H1 (cell line): Measurements from ENCODE around the gene AFTPH. TPM values are rescaled to one million over a fixed set of nuclear protein-coding genes. Genes with fewer than 3 reads are reported as not detected.

Experiments used
- polyA plus RNA-seq, 7 experiments: library from polyadenylated mRNA; depleted of rRNA in 3 of 7; stranded (reverse) in 5 of 7; unstranded in 2 of 7; fragments of >200 nt in 5 of 7; fragments of 200-250 nt in 2 of 7; gene quantifications; 1 replicate in 5 of 7; 2 replicates in 1 of 7; 4 replicates in 1 of 7; pipeline versions ENCODE4 v1.2.1 to v1.2.3, GENCODE V29; 2011 to 2013; ENCODE audit warnings: missing spikeins in 2 of 7, mixed read lengths in 2 of 7
- total RNA-seq: library from RNA; stranded (reverse); fragmentation: NEBNext Ultra II Directional; extraction: Animal tissue kit (Norgen Biotek cat#: 25700); gene quantifications from 2 replicates; pipeline ENCODE4 v1.2.1, GENCODE V29; 2021
- TF ChIP-seq, protein P1 (sequence below): fragments of 300-600 bp; sonication (generic); IDR thresholded peaks from 2 replicates; pipeline ENCODE4 v1.7.1; 2012; ENCODE audit warnings: low read length, moderate library complexity, mild to moderate bottlenecking, inconsistent platforms; ENCODE audit not compliant: insufficient replicate concordance

Gene AFTPH
- total and polyA plus RNA-seq, 2 of the 8 experiments (the other 6 are each of a cell fraction or from before 2014, with no cell fraction given), result 7.3 to 15.0 TPM

DNA sequence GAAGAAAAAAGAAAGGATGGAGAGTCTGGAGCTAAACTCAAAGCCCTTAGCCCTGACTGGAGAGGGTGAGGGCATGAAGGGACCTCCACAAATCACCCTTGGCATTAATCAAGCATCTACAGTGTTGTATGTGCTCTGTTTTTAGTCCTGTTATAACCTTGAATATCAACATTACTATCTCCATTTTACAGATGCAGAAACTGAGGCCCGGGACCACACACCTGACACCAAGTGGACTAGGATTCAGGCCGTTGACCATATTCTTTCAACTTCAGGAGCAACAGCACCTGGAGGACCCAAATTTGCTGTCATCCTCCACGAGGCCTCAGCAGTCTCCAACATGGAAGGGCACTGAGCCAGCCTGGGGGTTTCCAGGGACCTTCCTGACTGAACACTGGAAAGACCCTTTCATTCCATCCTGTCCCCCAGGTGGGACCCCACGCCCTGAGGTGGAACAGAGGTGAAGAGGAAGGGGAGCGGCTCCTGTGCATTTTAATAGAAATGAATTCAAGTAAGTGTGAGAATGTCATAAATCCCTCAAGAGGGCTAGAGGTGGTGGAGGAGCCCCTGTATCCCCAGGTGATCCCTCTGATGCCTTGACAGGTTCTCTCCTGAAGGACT lies 88.6 kb downstream of the AFTPH start (continued):
- TF ChIP-seq, protein P1, sequence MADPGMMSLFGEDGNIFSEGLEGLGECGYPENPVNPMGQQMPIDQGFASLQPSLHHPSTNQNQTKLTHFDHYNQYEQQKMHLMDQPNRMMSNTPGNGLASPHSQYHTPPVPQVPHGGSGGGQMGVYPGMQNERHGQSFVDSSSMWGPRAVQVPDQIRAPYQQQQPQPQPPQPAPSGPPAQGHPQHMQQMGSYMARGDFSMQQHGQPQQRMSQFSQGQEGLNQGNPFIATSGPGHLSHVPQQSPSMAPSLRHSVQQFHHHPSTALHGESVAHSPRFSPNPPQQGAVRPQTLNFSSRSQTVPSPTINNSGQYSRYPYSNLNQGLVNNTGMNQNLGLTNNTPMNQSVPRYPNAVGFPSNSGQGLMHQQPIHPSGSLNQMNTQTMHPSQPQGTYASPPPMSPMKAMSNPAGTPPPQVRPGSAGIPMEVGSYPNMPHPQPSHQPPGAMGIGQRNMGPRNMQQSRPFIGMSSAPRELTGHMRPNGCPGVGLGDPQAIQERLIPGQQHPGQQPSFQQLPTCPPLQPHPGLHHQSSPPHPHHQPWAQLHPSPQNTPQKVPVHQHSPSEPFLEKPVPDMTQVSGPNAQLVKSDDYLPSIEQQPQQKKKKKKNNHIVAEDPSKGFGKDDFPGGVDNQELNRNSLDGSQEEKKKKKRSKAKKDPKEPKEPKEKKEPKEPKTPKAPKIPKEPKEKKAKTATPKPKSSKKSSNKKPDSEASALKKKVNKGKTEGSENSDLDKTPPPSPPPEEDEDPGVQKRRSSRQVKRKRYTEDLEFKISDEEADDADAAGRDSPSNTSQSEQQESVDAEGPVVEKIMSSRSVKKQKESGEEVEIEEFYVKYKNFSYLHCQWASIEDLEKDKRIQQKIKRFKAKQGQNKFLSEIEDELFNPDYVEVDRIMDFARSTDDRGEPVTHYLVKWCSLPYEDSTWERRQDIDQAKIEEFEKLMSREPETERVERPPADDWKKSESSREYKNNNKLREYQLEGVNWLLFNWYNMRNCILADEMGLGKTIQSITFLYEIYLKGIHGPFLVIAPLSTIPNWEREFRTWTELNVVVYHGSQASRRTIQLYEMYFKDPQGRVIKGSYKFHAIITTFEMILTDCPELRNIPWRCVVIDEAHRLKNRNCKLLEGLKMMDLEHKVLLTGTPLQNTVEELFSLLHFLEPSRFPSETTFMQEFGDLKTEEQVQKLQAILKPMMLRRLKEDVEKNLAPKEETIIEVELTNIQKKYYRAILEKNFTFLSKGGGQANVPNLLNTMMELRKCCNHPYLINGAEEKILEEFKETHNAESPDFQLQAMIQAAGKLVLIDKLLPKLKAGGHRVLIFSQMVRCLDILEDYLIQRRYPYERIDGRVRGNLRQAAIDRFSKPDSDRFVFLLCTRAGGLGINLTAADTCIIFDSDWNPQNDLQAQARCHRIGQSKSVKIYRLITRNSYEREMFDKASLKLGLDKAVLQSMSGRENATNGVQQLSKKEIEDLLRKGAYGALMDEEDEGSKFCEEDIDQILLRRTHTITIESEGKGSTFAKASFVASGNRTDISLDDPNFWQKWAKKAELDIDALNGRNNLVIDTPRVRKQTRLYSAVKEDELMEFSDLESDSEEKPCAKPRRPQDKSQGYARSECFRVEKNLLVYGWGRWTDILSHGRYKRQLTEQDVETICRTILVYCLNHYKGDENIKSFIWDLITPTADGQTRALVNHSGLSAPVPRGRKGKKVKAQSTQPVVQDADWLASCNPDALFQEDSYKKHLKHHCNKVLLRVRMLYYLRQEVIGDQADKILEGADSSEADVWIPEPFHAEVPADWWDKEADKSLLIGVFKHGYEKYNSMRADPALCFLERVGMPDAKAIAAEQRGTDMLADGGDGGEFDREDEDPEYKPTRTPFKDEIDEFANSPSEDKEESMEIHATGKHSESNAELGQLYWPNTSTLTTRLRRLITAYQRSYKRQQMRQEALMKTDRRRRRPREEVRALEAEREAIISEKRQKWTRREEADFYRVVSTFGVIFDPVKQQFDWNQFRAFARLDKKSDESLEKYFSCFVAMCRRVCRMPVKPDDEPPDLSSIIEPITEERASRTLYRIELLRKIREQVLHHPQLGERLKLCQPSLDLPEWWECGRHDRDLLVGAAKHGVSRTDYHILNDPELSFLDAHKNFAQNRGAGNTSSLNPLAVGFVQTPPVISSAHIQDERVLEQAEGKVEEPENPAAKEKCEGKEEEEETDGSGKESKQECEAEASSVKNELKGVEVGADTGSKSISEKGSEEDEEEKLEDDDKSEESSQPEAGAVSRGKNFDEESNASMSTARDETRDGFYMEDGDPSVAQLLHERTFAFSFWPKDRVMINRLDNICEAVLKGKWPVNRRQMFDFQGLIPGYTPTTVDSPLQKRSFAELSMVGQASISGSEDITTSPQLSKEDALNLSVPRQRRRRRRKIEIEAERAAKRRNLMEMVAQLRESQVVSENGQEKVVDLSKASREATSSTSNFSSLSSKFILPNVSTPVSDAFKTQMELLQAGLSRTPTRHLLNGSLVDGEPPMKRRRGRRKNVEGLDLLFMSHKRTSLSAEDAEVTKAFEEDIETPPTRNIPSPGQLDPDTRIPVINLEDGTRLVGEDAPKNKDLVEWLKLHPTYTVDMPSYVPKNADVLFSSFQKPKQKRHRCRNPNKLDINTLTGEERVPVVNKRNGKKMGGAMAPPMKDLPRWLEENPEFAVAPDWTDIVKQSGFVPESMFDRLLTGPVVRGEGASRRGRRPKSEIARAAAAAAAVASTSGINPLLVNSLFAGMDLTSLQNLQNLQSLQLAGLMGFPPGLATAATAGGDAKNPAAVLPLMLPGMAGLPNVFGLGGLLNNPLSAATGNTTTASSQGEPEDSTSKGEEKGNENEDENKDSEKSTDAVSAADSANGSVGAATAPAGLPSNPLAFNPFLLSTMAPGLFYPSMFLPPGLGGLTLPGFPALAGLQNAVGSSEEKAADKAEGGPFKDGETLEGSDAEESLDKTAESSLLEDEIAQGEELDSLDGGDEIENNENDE, result no peak
